CD1c-positive myeloid dendritic cell (primary cell): ENCODE data around the gene RFPL2.
"Not testable (repeated sequence)": the region's sequence is repeated elsewhere in the genome, so short reads cannot be mapped to it uniquely, and the experiment has no call there.

Source experiments
- DNase-seq: peaks from one replicate; pipeline ENCODE4 v3.0.0-alpha.2; 2016; ENCODE audit errors: extremely low spot score

Gene RFPL2

DNA sequence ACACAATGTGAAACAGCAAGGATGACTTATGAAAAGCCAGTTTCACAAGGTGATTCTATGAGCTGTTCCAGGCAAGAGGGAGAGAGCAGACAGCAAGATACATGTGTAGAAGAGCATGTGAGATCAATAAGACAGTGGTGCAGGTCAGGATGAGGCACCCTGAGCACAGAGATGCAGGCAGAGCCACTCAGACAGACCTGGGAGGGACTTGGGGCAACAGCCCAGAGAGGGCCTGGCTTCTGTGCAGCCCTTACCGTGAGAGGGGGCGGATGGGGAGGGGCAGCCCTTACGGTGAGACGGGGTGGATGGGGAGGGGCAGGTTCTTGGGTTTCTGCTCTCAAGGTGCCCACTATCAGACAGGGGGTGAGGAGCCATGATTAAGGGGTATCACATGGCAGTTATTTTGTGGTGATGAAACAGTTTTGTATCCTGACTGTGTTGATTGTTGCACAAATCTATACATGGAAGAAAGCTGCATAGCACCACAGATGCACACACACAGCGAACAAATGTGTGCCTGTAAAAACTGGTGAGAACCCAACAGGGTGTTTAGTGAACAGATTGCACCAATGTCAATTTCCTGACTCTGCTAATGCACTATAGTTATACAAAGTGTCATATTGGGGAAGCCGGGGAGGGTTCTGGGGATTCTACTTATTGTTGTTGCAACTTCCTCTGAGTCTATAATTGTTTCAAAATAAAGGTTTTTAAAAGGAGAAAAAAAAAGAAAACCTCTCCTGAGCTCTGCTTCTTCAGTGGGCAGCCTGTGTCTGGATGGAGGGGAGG lies 40.6 kb downstream of the RFPL2 start:
- peak; percentile 53 for DNase-seq

DNA sequence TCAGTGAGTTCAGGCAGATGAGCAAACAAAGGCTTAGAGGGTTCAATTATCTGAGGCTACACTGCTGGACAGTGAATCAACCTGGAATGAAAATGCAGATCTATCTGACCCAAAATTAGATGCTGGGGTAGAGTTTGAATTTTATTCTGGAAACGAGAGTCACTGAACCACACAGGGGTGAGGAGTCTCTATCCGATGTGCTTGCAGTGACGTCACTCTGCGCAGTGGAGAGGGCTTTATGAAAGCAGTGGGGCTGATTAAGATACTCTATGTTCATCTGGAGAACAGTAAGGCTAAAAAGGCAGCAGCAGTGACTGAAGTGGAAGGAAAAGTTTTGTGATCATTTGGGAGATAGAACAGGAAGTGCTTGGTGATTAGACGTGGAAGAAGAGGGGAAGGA lies 44.5 kb downstream of the RFPL2 start:
- not testable (repeated sequence) for DNase-seq

DNA sequence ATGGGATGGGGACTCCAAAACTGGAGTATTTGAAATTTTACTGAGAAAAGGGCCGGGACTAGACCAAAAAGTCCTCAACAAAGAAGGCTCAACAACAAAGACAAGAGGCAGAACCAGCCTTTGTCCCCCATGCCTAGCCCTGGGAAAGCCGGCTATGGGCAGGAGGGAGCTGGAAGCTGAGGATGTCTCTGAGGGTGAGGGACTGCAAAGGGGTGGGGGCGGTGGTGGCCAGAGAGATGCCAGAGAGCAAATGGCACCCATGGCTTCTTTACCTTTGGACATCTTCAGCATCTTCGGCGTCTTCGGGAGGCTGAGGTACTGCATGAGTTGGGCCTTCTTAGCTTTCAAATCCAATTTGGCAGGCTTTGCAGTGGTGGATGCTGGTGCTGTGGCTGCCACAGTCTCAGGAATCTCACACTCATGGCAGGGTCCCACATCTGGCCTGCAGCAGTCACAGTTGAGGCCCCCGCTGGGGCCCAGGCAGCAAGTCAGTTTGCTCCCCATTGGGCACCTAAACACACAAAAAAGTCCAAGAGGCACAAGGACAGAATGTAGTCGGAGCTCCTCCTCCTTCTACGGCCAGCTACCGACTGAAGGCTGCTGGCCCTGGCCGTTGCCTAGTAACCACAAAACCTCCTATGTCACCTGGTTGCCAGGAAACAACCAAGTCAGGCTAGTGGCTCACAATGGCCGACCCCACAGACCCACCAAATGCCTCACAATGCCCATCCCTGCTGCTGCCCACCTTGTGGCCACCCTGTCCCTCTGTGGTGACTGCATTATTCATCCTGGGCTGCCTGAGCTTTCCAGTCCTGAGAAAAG lies 46.0 kb downstream of the RFPL2 start, which contains the start of gene C22orf42:
Gene C22orf42, minus strand, starts transcription at position 592 of the 822 bp plus-strand sequence. Its CDS starts 88 bp downstream, at position 504.
- DNase-seq = no peak

- not testable (repeated sequence) for DNase-seq
These were observed 47.2 kb downstream of the RFPL2 start for GRCh38 chr22:32157632-32158031.

- not testable (repeated sequence) for DNase-seq
These were observed 50.1 kb downstream of the RFPL2 start for GRCh38 chr22:32154727-32155126.

DNA sequence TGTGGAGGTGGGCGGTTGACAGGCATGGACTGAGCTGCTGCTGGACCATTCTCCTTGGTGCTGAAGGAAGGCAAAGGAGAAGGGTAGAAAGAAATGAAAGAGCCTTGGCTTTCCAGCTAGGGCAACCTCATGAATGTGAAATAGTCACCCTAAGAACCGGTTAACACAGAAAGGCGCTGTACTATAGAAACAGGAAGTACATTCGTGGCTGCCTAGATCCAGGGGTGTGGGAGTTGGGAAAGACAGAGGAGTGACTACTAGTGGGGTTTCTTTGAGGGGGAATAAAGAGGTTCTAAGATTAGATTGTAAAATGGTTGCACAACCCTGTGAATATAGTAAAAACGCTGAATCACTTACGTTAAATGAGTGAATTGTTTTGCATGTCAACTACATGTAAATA lies 53.2 kb downstream of the RFPL2 start:
- peak; percentile 44 for DNase-seq

DNA sequence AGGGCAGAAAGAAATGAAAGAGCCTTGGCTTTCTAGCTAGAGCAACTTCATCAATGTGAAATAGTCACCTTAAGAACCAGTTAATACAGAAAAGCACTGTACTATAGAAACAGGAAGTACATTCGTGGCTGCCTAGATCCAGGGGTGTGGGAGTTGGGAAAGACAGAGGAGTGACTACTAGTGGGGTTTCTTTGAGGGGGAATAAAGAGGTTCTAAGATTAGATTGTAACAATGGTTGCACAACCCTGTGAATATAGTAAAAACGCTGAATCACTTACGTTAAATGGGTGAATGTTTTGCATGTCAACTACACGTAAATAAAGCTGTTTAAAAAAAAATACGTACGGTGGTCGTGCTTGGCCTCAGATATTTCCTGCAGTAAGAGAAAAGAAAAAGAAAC lies 54.2 kb downstream of the RFPL2 start:
- peak; percentile 49 for DNase-seq

- DNase-seq = peak; percentile 53
These were observed 56.5 kb downstream of the RFPL2 start for GRCh38 chr22:32148372-32148771.

DNA sequence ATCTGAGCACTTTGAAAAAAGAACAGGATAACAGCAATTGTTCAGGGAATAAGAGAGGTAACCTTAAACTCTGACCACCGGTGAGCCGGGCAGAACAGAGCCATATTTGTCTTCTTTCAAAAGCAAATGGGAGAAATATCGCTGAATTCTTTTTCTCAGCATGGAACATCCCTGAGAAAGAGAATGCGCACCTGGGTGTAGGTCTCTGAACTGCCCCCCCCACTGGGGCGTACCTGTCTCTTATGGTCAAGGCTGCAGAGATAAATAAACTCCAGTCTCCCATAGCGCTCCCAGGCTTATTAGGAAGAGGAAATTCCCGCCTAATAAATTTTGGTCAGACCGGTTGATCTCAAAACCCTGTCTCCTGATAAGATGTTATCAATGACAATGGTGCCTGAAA lies 57.7 kb downstream of the RFPL2 start:
- not testable (repeated sequence) for DNase-seq

GRCh38 chr22:32144496-32145274 lies 60.2 kb downstream of the RFPL2 start:
- peak; percentile 88 for DNase-seq

- no peak for DNase-seq
These were observed 62.3 kb downstream of the RFPL2 start for GRCh38 chr22:32142600-32142999.

GRCh38 chr22:32140688-32141087 lies 64.2 kb downstream of the RFPL2 start:
- DNase-seq = not testable (repeated sequence)
